ENCODE data around the gene UNC5CL.

Gene UNC5CL

GRCh38 chr6:41080621-41081020 lies 41.6 kb upstream of the UNC5CL start:
- Histone ChIP-seq H2BK5ac (ENCODE audit: low read depth, low read length, poor library complexity, severe bottlenecking) (no peak overlapping the region), H2BK12ac (ENCODE audit: low read length in 2 of 2) (no peak overlapping the region), H3K23ac (ENCODE audit: low read length in 2 of 2) (no peak overlapping the region), H3K27ac (ENCODE audit: low read length, poor library complexity, severe bottlenecking) (no peak overlapping the region), H4K91ac (ENCODE audit: low read length) (no peak overlapping the region), H3K36me3 (ENCODE audit: control insufficient read depth in 1 of 2, insufficient read depth in 2 of 2, low read depth in 1 of 2, low read length in 2 of 2) (peaks cover 15 to 68% of the 10 kb centered on the region in 2 experiments), H3K9ac (ENCODE audit: low read length) (no peak overlapping the region), H2BK120ac (ENCODE audit: low read depth, low read length) (no peak overlapping the region), H3K9me3 (ENCODE audit: control insufficient read depth, low read length) (no peaks in the 10 kb centered on the region), H3K4me2 (ENCODE audit: low read length, poor library complexity, severe bottlenecking) (no peak overlapping the region), H3K4me3 (ENCODE audit: insufficient read depth in 1 of 2, low read depth in 1 of 2, low read length in 2 of 2) (no peak overlapping the region), H3K4me1 (ENCODE audit: control insufficient read depth, insufficient read depth, low read depth, low read length) (no peaks in the 10 kb centered on the region), H4K8ac (ENCODE audit: low read length) (no peak overlapping the region), H2BK15ac (ENCODE audit: low read depth, poor library complexity, severe bottlenecking) (no peak overlapping the region), H3K14ac (ENCODE audit: low read length in 2 of 2) (no peak overlapping the region), H3K4ac (ENCODE audit: low read depth in 1 of 2, low read length in 2 of 2) (no peak overlapping the region), H3K18ac (ENCODE audit: low read depth in 1 of 2, low read length in 2 of 2) (no peak overlapping the region), H3K27me3 (ENCODE audit: control insufficient read depth in 1 of 2, insufficient read depth in 1 of 2, low read length in 2 of 2) (no peaks in the 10 kb centered on the region), H2AFZ (ENCODE audit: low read depth, low read length) (no peak overlapping the region), H3K79me1 (replicated peaks; ENCODE audit: low read length, poor library complexity, severe bottlenecking) (peaks cover 16% of the 10 kb centered on the region), H2AK5ac (ENCODE audit: low read length, severe bottlenecking) (no peak overlapping the region)
- no peak for DNase-seq
- WGBS: 96% methylated on average over 2 of the region's 2 CpGs

- 100% methylated on average over 1 of the region's 1 CpG for WGBS
- no peaks in the 10 kb centered on the region for H3K27me3 ChIP-seq (ENCODE audit: control insufficient read depth in 1 of 2, insufficient read depth in 1 of 2, low read length in 2 of 2)
- H3K4me3 ChIP-seq (ENCODE audit: insufficient read depth in 1 of 2, low read depth in 1 of 2, low read length in 2 of 2): no peak overlapping the region
- H2AFZ ChIP-seq (ENCODE audit: low read depth, low read length): no peak overlapping the region
- no peak overlapping the region for H3K18ac ChIP-seq (ENCODE audit: low read depth in 1 of 2, low read length in 2 of 2)
- H3K36me3 ChIP-seq (ENCODE audit: control insufficient read depth in 1 of 2, insufficient read depth in 2 of 2, low read depth in 1 of 2, low read length in 2 of 2): peaks cover 11 to 53% of the 10 kb centered on the region in 2 experiments
- no peak overlapping the region for H3K27ac ChIP-seq (ENCODE audit: low read length, poor library complexity, severe bottlenecking)
- no peak overlapping the region for H3K9ac ChIP-seq (ENCODE audit: low read length)
- no peak overlapping the region for H3K23ac ChIP-seq (ENCODE audit: low read length in 2 of 2)
- H3K4ac ChIP-seq (ENCODE audit: low read depth in 1 of 2, low read length in 2 of 2): no peak overlapping the region
- no peaks in the 10 kb centered on the region for H3K9me3 ChIP-seq (ENCODE audit: control insufficient read depth, low read length)
- no peak overlapping the region for H2BK5ac ChIP-seq (ENCODE audit: low read depth, low read length, poor library complexity, severe bottlenecking)
- H3K4me1 ChIP-seq (ENCODE audit: control insufficient read depth, insufficient read depth, low read depth, low read length): no peaks in the 10 kb centered on the region
- no peak overlapping the region for H2BK120ac ChIP-seq (ENCODE audit: low read depth, low read length)
- no peak overlapping the region for H4K8ac ChIP-seq (ENCODE audit: low read length)
- H4K91ac ChIP-seq (ENCODE audit: low read length): no peak overlapping the region
- no peak overlapping the region for H2AK5ac ChIP-seq (ENCODE audit: low read length, severe bottlenecking)
- H2BK15ac ChIP-seq (ENCODE audit: low read depth, poor library complexity, severe bottlenecking): no peak overlapping the region
- peak overlapping the region in 1 of 2 experiments; percentile 6 for H2BK12ac ChIP-seq (ENCODE audit: low read length in 2 of 2)
- no peak for DNase-seq
- H3K79me1 ChIP-seq (replicated peaks; ENCODE audit: low read length, poor library complexity, severe bottlenecking): peaks cover 16% of the 10 kb centered on the region
- H3K14ac ChIP-seq (ENCODE audit: low read length in 2 of 2): no peak overlapping the region
- H3K4me2 ChIP-seq (ENCODE audit: low read length, poor library complexity, severe bottlenecking): no peak overlapping the region
These were observed 40.1 kb upstream of the UNC5CL start for GRCh38 chr6:41079080-41079479.

GRCh38 chr6:41078101-41078500 lies 39.1 kb upstream of the UNC5CL start:
- Histone ChIP-seq H3K27ac (ENCODE audit: low read length, poor library complexity, severe bottlenecking) (no peak overlapping the region), H2BK120ac (ENCODE audit: low read depth, low read length) (no peak overlapping the region), H2AK5ac (ENCODE audit: low read length, severe bottlenecking) (no peak overlapping the region), H3K18ac (ENCODE audit: low read depth in 1 of 2, low read length in 2 of 2) (no peak overlapping the region), H3K4me2 (ENCODE audit: low read length, poor library complexity, severe bottlenecking) (no peak overlapping the region), H3K4me3 (ENCODE audit: insufficient read depth in 1 of 2, low read depth in 1 of 2, low read length in 2 of 2) (no peak overlapping the region), H3K9ac (ENCODE audit: low read length) (no peak overlapping the region), H2BK12ac (ENCODE audit: low read length in 2 of 2) (no peak overlapping the region), H3K4me1 (ENCODE audit: control insufficient read depth, insufficient read depth, low read depth, low read length) (no peaks in the 10 kb centered on the region), H3K4ac (ENCODE audit: low read depth in 1 of 2, low read length in 2 of 2) (no peak overlapping the region), H2BK15ac (ENCODE audit: low read depth, poor library complexity, severe bottlenecking) (no peak overlapping the region), H3K79me1 (replicated peaks; ENCODE audit: low read length, poor library complexity, severe bottlenecking) (peaks cover 12% of the 10 kb centered on the region), H2AFZ (ENCODE audit: low read depth, low read length) (no peak overlapping the region), H4K91ac (ENCODE audit: low read length) (no peak overlapping the region), H3K36me3 (ENCODE audit: control insufficient read depth in 1 of 2, insufficient read depth in 2 of 2, low read depth in 1 of 2, low read length in 2 of 2) (peaks cover 8 to 43% of the 10 kb centered on the region in 2 experiments), H4K8ac (ENCODE audit: low read length) (no peak overlapping the region), H2BK5ac (ENCODE audit: low read depth, low read length, poor library complexity, severe bottlenecking) (no peak overlapping the region), H3K14ac (ENCODE audit: low read length in 2 of 2) (no peak overlapping the region), H3K27me3 (ENCODE audit: control insufficient read depth in 1 of 2, insufficient read depth in 1 of 2, low read length in 2 of 2) (no peaks in the 10 kb centered on the region), H3K9me3 (ENCODE audit: control insufficient read depth, low read length) (no peaks in the 10 kb centered on the region), H3K23ac (ENCODE audit: low read length in 2 of 2) (no peak overlapping the region)
- WGBS: no CpG with 5 or more reads among the region's 3 CpGs
- no peak for DNase-seq

GRCh38 chr6:41077536-41077935 lies 38.5 kb upstream of the UNC5CL start:
- H3K27me3 ChIP-seq (ENCODE audit: control insufficient read depth in 1 of 2, insufficient read depth in 1 of 2, low read length in 2 of 2): no peaks in the 10 kb centered on the region

More at GRCh38 chr6:41077536-41077935, 38.5 kb upstream of the UNC5CL start:
- Histone ChIP-seq H2BK120ac (ENCODE audit: low read depth, low read length) (no peak overlapping the region), H3K79me1 (replicated peaks; ENCODE audit: low read length, poor library complexity, severe bottlenecking) (peaks cover 12% of the 10 kb centered on the region), H3K4me1 (ENCODE audit: control insufficient read depth, insufficient read depth, low read depth, low read length) (no peaks in the 10 kb centered on the region), H3K4me3 (ENCODE audit: insufficient read depth in 1 of 2, low read depth in 1 of 2, low read length in 2 of 2) (no peak overlapping the region), H3K9me3 (ENCODE audit: control insufficient read depth, low read length) (no peaks in the 10 kb centered on the region), H4K91ac (ENCODE audit: low read length) (no peak overlapping the region), H3K4ac (ENCODE audit: low read depth in 1 of 2, low read length in 2 of 2) (no peak overlapping the region), H2BK12ac (ENCODE audit: low read length in 2 of 2) (no peak overlapping the region), H3K9ac (ENCODE audit: low read length) (no peak overlapping the region), H2AK5ac (ENCODE audit: low read length, severe bottlenecking) (no peak overlapping the region), H2AFZ (ENCODE audit: low read depth, low read length) (no peak overlapping the region), H4K8ac (ENCODE audit: low read length) (no peak overlapping the region), H3K23ac (ENCODE audit: low read length in 2 of 2) (no peak overlapping the region), H3K4me2 (ENCODE audit: low read length, poor library complexity, severe bottlenecking) (no peak overlapping the region), H3K14ac (ENCODE audit: low read length in 2 of 2) (no peak overlapping the region), H3K27ac (ENCODE audit: low read length, poor library complexity, severe bottlenecking) (no peak overlapping the region), H3K36me3 (ENCODE audit: control insufficient read depth in 1 of 2, insufficient read depth in 2 of 2, low read depth in 1 of 2, low read length in 2 of 2) (peaks cover 8 to 37% of the 10 kb centered on the region in 2 experiments), H3K18ac (ENCODE audit: low read depth in 1 of 2, low read length in 2 of 2) (no peak overlapping the region), H2BK15ac (ENCODE audit: low read depth, poor library complexity, severe bottlenecking) (no peak overlapping the region), H2BK5ac (ENCODE audit: low read depth, low read length, poor library complexity, severe bottlenecking) (no peak overlapping the region)
- no peak for DNase-seq
- WGBS: 90% methylated on average over 2 of the region's 2 CpGs

All from mesenchymal stem cell (in vitro differentiated cells and primary cell).